H1 (cell line): Measurements from ENCODE around the gene CLN6. TPM values are rescaled to one million over a fixed set of nuclear protein-coding genes. Genes with fewer than 3 reads are reported as not detected.

Experiments
- CTCF ChIA-PET: fragments of 300-600 bp; sonication (Branson Sonifier 250); formaldehyde crosslinking; loops from one replicate; lab custom pipeline; 2021; ENCODE audit not compliant: partially characterized antibody; lab: Charles Lee
- POLR2A ChIA-PET: fragments of 300-600 bp; sonication (Branson Sonifier 250); formaldehyde crosslinking; loops from one replicate; lab custom pipeline; 2021; ENCODE audit warnings: inconsistent platforms; ENCODE audit not compliant: partially characterized antibody; lab: Charles Lee
- DNase-seq, 2 experiments: peaks; one replicate each; pipeline versions ENCODE4 v3.0.0 to v3.0.0-alpha.2; 2010 to 2022; ENCODE audit warnings: low spot score in 2 of 2, low read depth in 1 of 2, mixed read lengths in 1 of 2
- FAIRE-seq: peaks from 2 replicates; lab custom pipeline; 2011; peaks lifted over from hg19 to GRCh38; lab: Jason Lieb, UNC
- H2AFZ ChIP-seq: 2 replicates; pipeline ENCODE4 v1.8.1; 2012; ENCODE audit warnings: low read length, inconsistent platforms
- H2AK5ac ChIP-seq: 2 replicates; pipeline ENCODE4 v1.6.1; 2013; ENCODE audit warnings: low read depth, low read length
- H2BK120ac ChIP-seq: replicated peaks from 2 replicates; pipeline ENCODE3; 2013; ENCODE audit warnings: low read depth, low read length, inconsistent platforms
- H2BK12ac ChIP-seq: 2 replicates; pipeline ENCODE4 v1.6.1; 2013; ENCODE audit warnings: low read depth, low read length
- H2BK15ac ChIP-seq: 2 replicates; pipeline ENCODE4 v1.6.1; 2013; ENCODE audit warnings: low read length
- H2BK20ac ChIP-seq: 2 replicates; pipeline ENCODE4 v1.6.1; 2013; ENCODE audit warnings: low read length
- H2BK5ac ChIP-seq: 2 replicates; pipeline ENCODE4 v1.6.1; 2013; ENCODE audit warnings: low read depth, low read length
- H3K14ac ChIP-seq: 2 replicates; pipeline ENCODE4 v1.6.1; 2013; ENCODE audit warnings: inconsistent platforms; ENCODE audit not compliant: insufficient read length
- H3K18ac ChIP-seq: 2 replicates; pipeline ENCODE4 v1.6.1; 2013; ENCODE audit warnings: low read length; ENCODE audit errors: extremely low read depth
- H3K23ac ChIP-seq: 2 replicates; pipeline ENCODE4 v1.6.1; 2013; ENCODE audit warnings: inconsistent platforms; ENCODE audit not compliant: insufficient read length
- H3K23me2 ChIP-seq: 2 replicates; pipeline ENCODE4 v1.6.1; 2013; ENCODE audit warnings: low read depth, low read length
- H3K27ac ChIP-seq: 2 replicates; pipeline ENCODE4 v1.6.1; 2011; ENCODE audit warnings: low read depth, low read length, inconsistent platforms
- H3K27me3 ChIP-seq, 4 experiments: replicated peaks in 1 of 4; 1 replicate in 1 of 4; 2 replicates in 3 of 4; pipeline versions ENCODE4 v1.6.1 to v1.8.1; 2011 to 2013; ENCODE audit warnings: low read length in 3 of 4, mild to moderate bottlenecking in 3 of 4, inconsistent platforms in 2 of 4, mixed read lengths in 2 of 4, moderate library complexity in 1 of 4; ENCODE audit not compliant: control insufficient read depth in 3 of 4, insufficient read depth in 3 of 4; ENCODE audit errors: extremely low read depth in 1 of 4
- H3K36me3 ChIP-seq, 4 experiments: 2 replicates each; pipeline versions ENCODE4 v1.6.1 to v1.8.1; 2011 to 2013; ENCODE audit warnings: mild to moderate bottlenecking in 4 of 4, low read length in 3 of 4, moderate library complexity in 2 of 4, control low read depth in 1 of 4, inconsistent platforms in 1 of 4; ENCODE audit not compliant: insufficient read depth in 4 of 4, control insufficient read depth in 2 of 4
- H3K4ac ChIP-seq: replicated peaks from 2 replicates; pipeline ENCODE3; 2013; ENCODE audit warnings: low read length, low read depth, mixed read lengths, inconsistent platforms; ENCODE audit not compliant: insufficient read length
- H3K4me1 ChIP-seq, 4 experiments: replicated peaks in 1 of 4; 1 replicate in 1 of 4; 2 replicates in 3 of 4; pipeline versions ENCODE4 v1.6.1 to v1.8.1; 2011 to 2013; ENCODE audit warnings: low read length in 3 of 4, inconsistent platforms in 2 of 4, mixed read lengths in 1 of 4; ENCODE audit not compliant: insufficient read depth in 4 of 4, control insufficient read depth in 3 of 4
- H3K4me2 ChIP-seq, 2 experiments: 2 replicates each; pipeline versions ENCODE4 v1.6.1 to v1.8.1; 2011 to 2013; ENCODE audit warnings: low read depth in 2 of 2, low read length in 2 of 2, control low read depth in 1 of 2, inconsistent platforms in 1 of 2, mild to moderate bottlenecking in 1 of 2; ENCODE audit not compliant: insufficient read depth in 1 of 2
- H3K4me3 ChIP-seq, 4 experiments: fragments of 200-600, 300-600 bp in 1 of 4; sonication (generic), shearing (Covaris generic), sonication (Bioruptor Twin) in 1 of 4; 2 replicates each; pipeline versions ENCODE4 v1.5.1 to v1.8.1; 2011 to 2016; ENCODE audit warnings: low read length in 4 of 4, low read depth in 3 of 4, control low read depth in 2 of 4, inconsistent platforms in 2 of 4, mild to moderate bottlenecking in 2 of 4, mixed read lengths in 1 of 4, moderate library complexity in 1 of 4; ENCODE audit not compliant: insufficient read depth in 2 of 4; ENCODE audit errors: extremely low read depth in 1 of 4
- H3K56ac ChIP-seq: replicated peaks from 2 replicates; pipeline ENCODE3; 2013; ENCODE audit warnings: low read depth, mild to moderate bottlenecking, mixed read lengths, low read length, inconsistent platforms; ENCODE audit not compliant: insufficient read length
- H3K79me1 ChIP-seq: 2 replicates; pipeline ENCODE4 v1.6.1; 2013; ENCODE audit warnings: low read depth, low read length, control low read depth
- H3K79me2 ChIP-seq, 2 experiments: 2 replicates each; pipeline versions ENCODE4 v1.6.1 to v1.8.1; 2012 to 2013; ENCODE audit warnings: low read length in 2 of 2, mild to moderate bottlenecking in 2 of 2, inconsistent platforms in 1 of 2; ENCODE audit not compliant: insufficient read depth in 2 of 2, control insufficient read depth in 1 of 2
- H3K9ac ChIP-seq, 4 experiments: replicated peaks in 1 of 4; 1 replicate in 1 of 4; 2 replicates in 3 of 4; pipeline versions ENCODE4 v1.6.1 to v1.8.1; 2011 to 2013; ENCODE audit warnings: low read depth in 3 of 4, low read length in 3 of 4, control low read depth in 2 of 4, mild to moderate bottlenecking in 2 of 4, moderate library complexity in 2 of 4, inconsistent platforms in 1 of 4; ENCODE audit errors: extremely low read depth in 1 of 4
- H3K9me3 ChIP-seq, 2 experiments: 2 replicates each; pipeline versions ENCODE4 v1.6.1 to v1.8.1; 2012 to 2013; ENCODE audit warnings: mild to moderate bottlenecking in 2 of 2, moderate library complexity in 2 of 2, control low read depth in 1 of 2, inconsistent platforms in 1 of 2, low read depth in 1 of 2, low read length in 1 of 2, mixed read lengths in 1 of 2; ENCODE audit not compliant: insufficient read depth in 2 of 2
- H4K20me1 ChIP-seq, 2 experiments: replicated peaks in 1 of 2; 2 replicates each; pipeline versions ENCODE3 to v1.8.1; 2011 to 2013; ENCODE audit warnings: inconsistent platforms in 2 of 2, low read length in 2 of 2, mild to moderate bottlenecking in 1 of 2; ENCODE audit not compliant: insufficient read depth in 2 of 2, control insufficient read depth in 1 of 2
- H4K5ac ChIP-seq: 2 replicates; pipeline ENCODE4 v1.6.1; 2013; ENCODE audit warnings: low read length, low read depth, mixed read lengths, inconsistent platforms; ENCODE audit not compliant: insufficient read length
- H4K8ac ChIP-seq: 2 replicates; pipeline ENCODE4 v1.8.0; 2013; ENCODE audit warnings: mild to moderate bottlenecking, moderate library complexity, low read length, inconsistent platforms; ENCODE audit not compliant: insufficient read depth; ENCODE audit errors: extremely low read depth
- H4K91ac ChIP-seq: replicated peaks from 2 replicates; pipeline ENCODE3; 2013; ENCODE audit warnings: low read length, mixed read lengths, inconsistent platforms; ENCODE audit not compliant: insufficient read length
- CREB1 ChIP-seq: IDR thresholded peaks from 2 replicates; pipeline ENCODE4 v1.6.1; 2012; ENCODE audit warnings: inconsistent platforms
- GABPA ChIP-seq: IDR thresholded peaks from 2 replicates; pipeline ENCODE4 v1.6.1; 2011; ENCODE audit warnings: mild to moderate bottlenecking, low read length, moderate library complexity, borderline replicate concordance; ENCODE audit not compliant: insufficient read depth
- POLR2A ChIP-seq, 2 experiments: IDR thresholded peaks; 1 replicate in 1 of 2; 2 replicates in 1 of 2; pipeline ENCODE4 v1.6.1; 2011; ENCODE audit warnings: low read depth in 2 of 2, low read length in 2 of 2, mild to moderate bottlenecking in 2 of 2; ENCODE audit errors: control extremely low read depth in 1 of 2
- SIX5 ChIP-seq: IDR thresholded peaks from 2 replicates; pipeline ENCODE4 v1.6.1; 2011; ENCODE audit warnings: mild to moderate bottlenecking, low read depth, low read length
- TAF1 ChIP-seq: IDR thresholded peaks from 2 replicates; pipeline ENCODE4 v1.6.1; 2011; ENCODE audit warnings: mild to moderate bottlenecking, low read depth, low read length
- WGBS, 2 experiments: shearing (Covaris generic) in 1 of 2; methylation state at CpG; one replicate each; pipeline versions ENCODE4 v1.1.6 to v1.1.7; 2013 to 2015; ENCODE audit warnings: low lambda C conversion rate in 2 of 2, mixed read lengths in 2 of 2, inconsistent platforms in 1 of 2, low coverage in 1 of 2, missing lambda C conversion rate in 1 of 2; ENCODE audit not compliant: insufficient replicate concordance in 2 of 2, insufficient coverage in 1 of 2, insufficient read length in 1 of 2; ENCODE audit errors: extremely low coverage in 1 of 2, missing lambda C conversion rate in 1 of 2; 5-methylcytosine and 5-hydroxymethylcytosine counted together
- polyA plus RNA-seq, 7 experiments: library from polyadenylated mRNA; depleted of rRNA in 3 of 7; stranded (reverse) in 5 of 7; unstranded in 2 of 7; fragments of >200 nt in 5 of 7; fragments of 200-250 nt in 2 of 7; gene quantifications; 1 replicate in 5 of 7; 2 replicates in 1 of 7; 4 replicates in 1 of 7; pipeline versions ENCODE4 v1.2.1 to v1.2.3, GENCODE V29; 2011 to 2013; ENCODE audit warnings: missing spikeins in 2 of 7, mixed read lengths in 2 of 7
- total RNA-seq: library from RNA; stranded (reverse); fragmentation: NEBNext Ultra II Directional; extraction: Animal tissue kit (Norgen Biotek cat#: 25700); gene quantifications from 2 replicates; pipeline ENCODE4 v1.2.1, GENCODE V29; 2021

Gene CLN6
- total and polyA plus RNA-seq, 2 of the 8 experiments (the other 6 are each of a cell fraction or from before 2014, with no cell fraction given), result 60.0 to 137 TPM

GRCh38 chr15:68208136-68208535 is 21.4 kb downstream of the CLN6 start:
- Histone ChIP-seq H2BK12ac (no peak overlapping the region), H4K8ac (peak overlapping the region; percentile 54), H4K20me1 (peaks cover 10 to 30% of the 10 kb centered on the region in 2 experiments), H3K14ac (no peak overlapping the region), H3K79me2 (peaks cover 0 to 18% of the 10 kb centered on the region in 2 experiments; a peak in 1 of 4 replicates), H3K9me3 (no peaks in the 10 kb centered on the region), H4K91ac (no peak overlapping the region), H3K27ac (no peak overlapping the region), H3K4me2 (no peak overlapping the region), H3K4me1 (peaks cover 2 to 39% (median 19%) of the 10 kb centered on the region in 4 experiments), H3K23ac (no peak overlapping the region), H3K9ac (no peak overlapping the region), H4K5ac (no peak overlapping the region), H2AFZ (no peak overlapping the region), H3K23me2 (no peaks in the 10 kb centered on the region), H2AK5ac (no peak overlapping the region), H3K36me3 (no peaks in the 10 kb centered on the region; a peak in 1 of 8 replicates), H2BK120ac (no peak overlapping the region), H3K27me3 (no peaks in the 10 kb centered on the region)
- CTCF ChIA-PET, result interaction anchor here (5.7 kb wide), 1 partner anchor 12 kb away, joined by 101 read pairs; no protein-coding TSS in a partner anchor
- no peak for DNase-seq
- no peak for FAIRE-seq
- WGBS, 2 experiments, result 96% methylated on average over 13 of the region's 16 CpGs; no CpG with 5 or more reads in 1 of the 2 experiments
- TF ChIP-seq TAF1 (no peak), SIX5 (no peak), GABPA (no peak), CREB1 (no peak), POLR2A (IDR thresholded peaks at IDR 0.05; ENCODE audit: control extremely low read depth in 1 of 2, low read depth in 2 of 2, low read length in 2 of 2) (no peak)
- TF ChIP-seq, all 59 proteins: peak for 0
- Histone ChIP-seq H2BK5ac (no peak overlapping the region), H2BK15ac (no peak overlapping the region), H3K4ac (no peak overlapping the region), H3K4me3 (no peak overlapping the region), H3K56ac (no peak overlapping the region), H3K79me1 (peaks cover 5% of the 10 kb centered on the region; the same call in 1 of the 2 replicates), H3K18ac (no peak overlapping the region; the same call in 1 of the 2 replicates), H2BK20ac (no peak overlapping the region)
- POLR2A ChIA-PET, result no interaction called here
